Suprapubic skin (tissue), 4 donors: Measurements from ENCODE around the gene CAPN14. TPM values are rescaled to one million over a fixed set of nuclear protein-coding genes. Genes with fewer than 3 reads are reported as not detected.

Source experiments
- DNase-seq, 2 donors: peaks; one replicate each; pipeline ENCODE4 v3.0.0-alpha.2; 2019; ENCODE audit warnings: low spot score in 2 of 2
- H3K27ac ChIP-seq: fragments of 200-600 bp; sonication (generic); one replicate; pipeline ENCODE4 v1.5.1; 2019
- H3K27me3 ChIP-seq: fragments of 200-600 bp; sonication (generic); one replicate; pipeline ENCODE4 v1.5.1; 2019
- H3K36me3 ChIP-seq: fragments of 200-600 bp; sonication (generic); one replicate; pipeline ENCODE4 v1.5.1; 2019
- H3K4me1 ChIP-seq: fragments of 200-600 bp; sonication (generic); one replicate; pipeline ENCODE4 v1.5.1; 2019
- H3K4me3 ChIP-seq: fragments of 200-600 bp; sonication (generic); one replicate; pipeline ENCODE4 v1.5.1; 2019; ENCODE audit warnings: mild to moderate bottlenecking
- H3K9me3 ChIP-seq: fragments of 200-600 bp; sonication (generic); one replicate; pipeline ENCODE4 v1.5.1; 2019
- CTCF ChIP-seq, 2 donors: fragments of 200-600 bp in 1 of 2; fragments of 450-650 bp in 1 of 2; sonication (generic) in 1 of 2; IDR thresholded peaks; one replicate each; pipeline ENCODE4 v1.5.1; 2016 to 2019; ENCODE audit warnings: antibody characterized with exemption in 2 of 2, mild to moderate bottlenecking in 1 of 2, moderate library complexity in 1 of 2
- EP300 ChIP-seq: sonication (generic); formaldehyde crosslinking; IDR thresholded peaks from one replicate; pipeline ENCODE4 v1.6.1; 2017; ENCODE audit warnings: antibody characterized with exemption
- POLR2A ChIP-seq, 2 donors: fragments of 450-650 bp; IDR thresholded peaks; one replicate each; pipeline ENCODE4 v1.6.1; 2017; ENCODE audit warnings: antibody characterized with exemption in 2 of 2, mild to moderate bottlenecking in 2 of 2, moderate library complexity in 2 of 2
- POLR2AphosphoS5 ChIP-seq, 3 donors: sonication (generic); formaldehyde crosslinking; IDR thresholded peaks; one replicate each; pipeline ENCODE4 v1.6.1; 2017; ENCODE audit warnings: antibody characterized with exemption in 3 of 3
- WGBS: methylation state at CpG from one replicate; pipeline ENCODE4 v1.1.5; 2018; 5-methylcytosine and 5-hydroxymethylcytosine counted together
- total RNA-seq, 4 donors: library from RNA; depleted of rRNA; stranded (reverse); fragments of >200 nt; gene quantifications; one replicate each; pipeline ENCODE4 v1.1.0, GENCODE V29; 2016

Gene CAPN14
- total RNA-seq, 4 donors from 2014 or later = 0.53 to 2.1 (median 0.83) TPM

- TF ChIP-seq CTCF (IDR thresholded peaks at IDR 0.05) (no peak), EP300 (no peak), POLR2AphosphoS5 (IDR thresholded peaks at IDR 0.05) (no peak), POLR2A (IDR thresholded peaks at IDR 0.05) (no peak)
- no peak overlapping the region for H3K27ac ChIP-seq
- no peak overlapping the region for H3K4me3 ChIP-seq
- 79% methylated on average over 3 of the region's 3 CpGs for WGBS
- DNase-seq = no peak
- H3K9me3 ChIP-seq = no peaks in the 10 kb centered on the region
- H3K36me3 ChIP-seq = no peaks in the 10 kb centered on the region
- peaks cover 5% of the 10 kb centered on the region for H3K27me3 ChIP-seq
- no peaks in the 10 kb centered on the region for H3K4me1 ChIP-seq
Measured at GRCh38 chr2:31127931-31128330, 89.4 kb downstream of the CAPN14 start.

- Histone ChIP-seq H3K4me3 (no peak overlapping the region), H3K27ac (no peak overlapping the region), H3K4me1 (no peaks in the 10 kb centered on the region), H3K36me3 (no peaks in the 10 kb centered on the region), H3K9me3 (no peaks in the 10 kb centered on the region), H3K27me3 (peaks cover 5% of the 10 kb centered on the region)
- WGBS = 79% methylated on average over 6 of the region's 6 CpGs
- DNase-seq = no peak
- TF ChIP-seq POLR2A (IDR thresholded peaks at IDR 0.05) = no peak
- no peak for TF ChIP-seq CTCF (IDR thresholded peaks at IDR 0.05)
- TF ChIP-seq EP300 = no peak
- no peak for TF ChIP-seq POLR2AphosphoS5 (IDR thresholded peaks at IDR 0.05)
Measured at GRCh38 chr2:31125918-31126695, 91.2 kb downstream of the CAPN14 start.

GRCh38 chr2:31124904-31125303 is 92.4 kb downstream of the CAPN14 start:
- no peak for DNase-seq
- Histone ChIP-seq H3K36me3 (no peaks in the 10 kb centered on the region), H3K27me3 (peaks cover 5% of the 10 kb centered on the region), H3K9me3 (no peaks in the 10 kb centered on the region), H3K4me1 (no peaks in the 10 kb centered on the region), H3K27ac (no peak overlapping the region), H3K4me3 (no peak overlapping the region)
- TF ChIP-seq POLR2AphosphoS5 (IDR thresholded peaks at IDR 0.05) = no peak
- no peak for TF ChIP-seq POLR2A (IDR thresholded peaks at IDR 0.05)
- TF ChIP-seq EP300 = no peak
- TF ChIP-seq CTCF (IDR thresholded peaks at IDR 0.05) = no peak
- 100% methylated on average over 4 of the region's 4 CpGs for WGBS

Other genes with a start within 250 kb of the CAPN14 start
- 1 to 10 TPM; 3.2 to 6.6 (median 4.7) TPM for gene GALNT14, start 79.1 kb downstream of the CAPN14 start, total RNA-seq
- 1 to 10 TPM; 3.9 to 7.0 (median 5.2) TPM for gene EHD3, start 16.6 kb upstream of the CAPN14 start, total RNA-seq
- gene XDH, start 197.2 kb upstream of the CAPN14 start, total RNA-seq = 1 to 10 TPM in 3 of 4 donors, under 1 TPM in 1; 0.76 to 2.1 (median 1.5) TPM